Measurements from ENCODE around the gene ZNF318.
"Not testable (repeated sequence)": the region's sequence is repeated elsewhere in the genome, so short reads cannot be mapped to it uniquely, and the experiment has no call there.

Gene ZNF318

GRCh38 chr6:43369174-43370002, at the start of gene ZNF318:
ZNF318 (minus strand) TSS chr6:43369647; CDS start chr6:43369365, 282 bp downstream.
- DNase-seq, result peak; percentile 95 to 99

- no peak for DNase-seq
These were observed 47.5 kb upstream of the ZNF318 start for GRCh38 chr6:43416935-43417334.

- DNase-seq, result not testable (repeated sequence)
These were observed 45.8 kb upstream of the ZNF318 start for GRCh38 chr6:43415275-43415674.

- DNase-seq, result no peak
These were observed 43.6 kb upstream of the ZNF318 start for GRCh38 chr6:43413002-43413401.

GRCh38 chr6:43412541-43412940, 43.1 kb upstream of the ZNF318 start:
- DNase-seq, result no peak

GRCh38 chr6:43410776-43411175, 41.3 kb upstream of the ZNF318 start:
- DNase-seq, result not testable (repeated sequence)

- no peak for DNase-seq
These were observed 38.8 kb upstream of the ZNF318 start for GRCh38 chr6:43408259-43408658.

GRCh38 chr6:43407296-43407695, 37.8 kb upstream of the ZNF318 start:
- no peak for DNase-seq

- no peak for DNase-seq
These were observed 35.9 kb upstream of the ZNF318 start for GRCh38 chr6:43405354-43405753.

GRCh38 chr6:43402820-43403219, 33.4 kb upstream of the ZNF318 start:
- no peak for DNase-seq

GRCh38 chr6:43401730-43402129, 32.3 kb upstream of the ZNF318 start:
- DNase-seq, result no peak

- no peak for DNase-seq
These were observed 30.6 kb upstream of the ZNF318 start for GRCh38 chr6:43399932-43400487.

GRCh38 chr6:43396408-43397149, 27.1 kb upstream of the ZNF318 start:
- DNase-seq, result no peak

GRCh38 chr6:43395776-43396175, 26.3 kb upstream of the ZNF318 start:
- no peak for DNase-seq

- no peak for DNase-seq
These were observed 25.5 kb upstream of the ZNF318 start for GRCh38 chr6:43394982-43395381.

- DNase-seq, result peak; percentile 40 to 44
These were observed 24.2 kb upstream of the ZNF318 start for GRCh38 chr6:43393602-43394001.

GRCh38 chr6:43393133-43393532, 23.7 kb upstream of the ZNF318 start:
- not testable (repeated sequence) for DNase-seq

- DNase-seq, result peak in 1 of 2 experiments; percentile 17
These were observed 22.1 kb upstream of the ZNF318 start for GRCh38 chr6:43391440-43392031.

GRCh38 chr6:43390753-43391439, 21.4 kb upstream of the ZNF318 start:
- DNase-seq, result not testable (repeated sequence)

GRCh38 chr6:43389730-43390295, 20.4 kb upstream of the ZNF318 start:
- no peak for DNase-seq

GRCh38 chr6:43386492-43386891, 17.0 kb upstream of the ZNF318 start:
- peak in 1 of 2 experiments; percentile 12 for DNase-seq

GRCh38 chr6:43383021-43383667, 13.7 kb upstream of the ZNF318 start:
- no peak for DNase-seq

All from Kasumi-1 (cell line).